SK-N-MC (cell line): Measurements from ENCODE around the gene MMADHC.
A peak's percentile ranks its signal among the peaks of the same experiment; 100 is the strongest.

Experiments used
- DNase-seq: peaks from one replicate; pipeline ENCODE4 v3.0.0-alpha.2; 2011; ENCODE audit warnings: low read depth, low spot score
- H3K27ac ChIP-seq: fragments of 200-600 bp; sonication (generic); 2 replicates; pipeline ENCODE4 v1.5.1; 2016; ENCODE audit warnings: mixed run types
- H3K36me3 ChIP-seq: fragments of 200-600 bp; sonication (generic); 2 replicates; pipeline ENCODE4 v1.6.1; 2017; ENCODE audit warnings: antibody characterized with exemption, low read length, mixed read lengths; ENCODE audit not compliant: insufficient read depth
- H3K4me3 ChIP-seq: fragments of 200-600 bp; sonication (generic); 2 replicates; pipeline ENCODE4 v1.5.1; 2016
- H3K9ac ChIP-seq: fragments of 200-600 bp; sonication (generic); 2 replicates; pipeline ENCODE4 v1.8.0; 2017; ENCODE audit warnings: mixed run types, mixed read lengths; ENCODE audit not compliant: insufficient read length
- H3K9me3 ChIP-seq: fragments of 200-600 bp; sonication (generic); 2 replicates; pipeline ENCODE4 v1.6.1; 2017; ENCODE audit warnings: low read depth, mild to moderate bottlenecking, antibody characterized with exemption, low read length, moderate library complexity, mixed read lengths
- EZH2 ChIP-seq: fragments of 200-600 bp; sonication (generic); IDR thresholded peaks from one replicate; pipeline ENCODE4 v1.6.1; 2017; ENCODE audit warnings: antibody characterized with exemption
- FOXP2 ChIP-seq: optimal IDR thresholded peaks from 2 replicates; pipeline ENCODE3; 2011; ENCODE audit warnings: mild to moderate bottlenecking, moderate library complexity; ENCODE audit not compliant: insufficient read depth; ENCODE audit errors: extremely low read length, control extremely low read depth
- POLR2AphosphoS5 ChIP-seq: IDR thresholded peaks from 2 replicates; pipeline ENCODE4 v1.6.1; 2012; ENCODE audit warnings: mild to moderate bottlenecking, low read depth, low read length, borderline replicate concordance

The MMADHC gene

DNA sequence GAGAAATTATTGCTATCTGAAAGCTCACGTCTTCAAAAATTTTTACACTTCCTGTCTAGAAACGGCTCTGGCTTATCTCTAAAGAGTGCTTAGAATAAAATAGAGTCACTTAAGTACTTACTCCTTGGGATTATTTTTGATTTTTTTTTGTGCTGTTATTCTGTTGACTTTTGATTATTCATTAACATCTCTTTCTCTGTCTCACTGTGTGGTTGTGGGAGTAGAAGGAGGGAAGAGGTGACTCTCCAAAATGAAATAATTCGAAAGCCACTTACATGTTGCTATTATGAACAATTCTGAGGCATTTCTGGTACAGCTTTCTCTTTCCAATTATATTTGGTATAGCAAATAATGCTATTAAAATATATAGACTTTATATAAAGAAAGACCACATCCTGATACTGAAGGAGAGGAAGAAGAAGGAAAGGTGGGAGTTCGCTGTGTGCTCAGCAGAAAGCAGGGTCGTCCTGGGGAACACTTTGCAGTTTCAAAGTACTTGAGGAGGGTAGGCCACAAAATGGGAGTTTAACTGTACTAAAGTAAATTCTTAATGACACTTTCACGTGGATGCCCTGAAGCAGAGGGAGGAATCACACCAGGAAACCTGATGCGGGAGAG, 9.6 kb upstream of the MMADHC start:
- no peak for TF ChIP-seq EZH2
- TF ChIP-seq POLR2AphosphoS5 = no peak
- no peak for TF ChIP-seq FOXP2
- H3K36me3 ChIP-seq = no peaks in the 10 kb centered on the region
- no peak overlapping the region for H3K4me3 ChIP-seq
- no peak overlapping the region for H3K27ac ChIP-seq
- no peak for DNase-seq
- no peaks in the 10 kb centered on the region; the same call in 1 of the 2 replicates for H3K9me3 ChIP-seq
- no peak overlapping the region for H3K9ac ChIP-seq

DNA sequence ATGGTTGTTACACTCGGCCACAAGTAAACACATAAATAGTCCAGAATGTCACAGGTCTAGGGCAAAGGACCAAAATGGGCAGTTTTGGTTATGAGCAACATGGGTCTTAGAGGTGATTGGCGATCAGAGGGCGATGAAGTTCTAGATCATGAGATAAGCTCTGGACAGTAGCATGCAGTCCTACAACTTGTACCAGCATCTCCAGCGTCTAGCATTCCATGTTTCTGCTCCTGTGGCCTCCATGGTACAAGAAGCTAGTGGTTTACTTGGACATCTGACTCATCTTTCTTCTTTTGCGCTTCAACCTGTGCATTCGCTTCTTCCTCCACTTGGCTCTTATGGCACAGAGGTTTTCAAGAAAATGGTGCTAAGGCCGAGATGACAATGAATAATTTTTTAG, 8.9 kb upstream of the MMADHC start:
- H3K9me3 ChIP-seq = no peaks in the 10 kb centered on the region
- H3K9ac ChIP-seq = no peak overlapping the region
- no peaks in the 10 kb centered on the region for H3K36me3 ChIP-seq
- H3K4me3 ChIP-seq = no peak overlapping the region
- DNase-seq = no peak
- H3K27ac ChIP-seq = no peak overlapping the region
- TF ChIP-seq EZH2 (no peak), FOXP2 (no peak), POLR2AphosphoS5 (no peak)

DNA sequence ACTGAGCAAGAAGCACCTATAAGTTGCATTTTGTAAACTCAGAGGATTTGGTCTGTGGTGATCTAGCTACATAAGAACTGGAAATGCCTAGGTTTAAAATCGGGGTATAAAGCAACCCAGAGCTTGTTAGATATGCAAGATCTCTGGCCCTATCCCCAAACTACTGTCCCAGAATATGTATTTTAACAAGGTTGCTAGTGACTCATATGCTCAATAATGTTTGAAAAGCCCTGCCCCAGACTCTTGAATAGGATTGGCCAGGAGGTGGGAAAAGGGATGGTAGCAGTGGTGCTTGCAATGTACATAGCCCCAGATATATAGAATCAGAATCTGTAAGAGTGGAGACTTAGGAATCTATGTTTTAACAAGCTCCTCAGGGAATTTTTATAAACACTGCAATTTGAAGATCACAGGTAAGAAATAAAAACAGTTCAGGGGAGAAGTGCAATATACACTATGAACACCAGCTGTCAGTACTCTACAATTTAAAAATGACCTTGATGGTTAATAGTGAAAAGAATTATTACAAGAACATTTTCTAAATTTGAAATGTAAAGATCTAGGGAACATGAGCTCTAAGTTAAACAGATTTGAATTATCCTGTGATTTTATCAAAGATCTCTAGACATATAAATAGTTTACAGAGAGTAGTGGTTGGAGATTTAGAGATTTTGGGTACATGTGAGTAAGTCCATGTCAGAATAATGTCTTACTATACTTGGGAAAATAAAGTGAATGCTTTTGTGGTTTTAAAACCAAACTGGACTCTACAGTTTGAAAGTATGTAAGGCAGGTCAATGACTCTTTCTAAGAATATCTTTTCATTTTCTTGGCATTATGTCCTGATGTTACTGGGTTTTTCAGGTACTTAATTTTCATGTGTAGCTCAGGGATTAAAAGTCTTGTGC, 7.7 kb upstream of the MMADHC start:
- no peaks in the 10 kb centered on the region for H3K9me3 ChIP-seq
- no peak overlapping the region for H3K4me3 ChIP-seq
- H3K27ac ChIP-seq = no peak overlapping the region
- no peaks in the 10 kb centered on the region for H3K36me3 ChIP-seq
- no peak overlapping the region for H3K9ac ChIP-seq
- no peak for DNase-seq
- TF ChIP-seq EZH2 (no peak), POLR2AphosphoS5 (no peak), FOXP2 (no peak)

DNA sequence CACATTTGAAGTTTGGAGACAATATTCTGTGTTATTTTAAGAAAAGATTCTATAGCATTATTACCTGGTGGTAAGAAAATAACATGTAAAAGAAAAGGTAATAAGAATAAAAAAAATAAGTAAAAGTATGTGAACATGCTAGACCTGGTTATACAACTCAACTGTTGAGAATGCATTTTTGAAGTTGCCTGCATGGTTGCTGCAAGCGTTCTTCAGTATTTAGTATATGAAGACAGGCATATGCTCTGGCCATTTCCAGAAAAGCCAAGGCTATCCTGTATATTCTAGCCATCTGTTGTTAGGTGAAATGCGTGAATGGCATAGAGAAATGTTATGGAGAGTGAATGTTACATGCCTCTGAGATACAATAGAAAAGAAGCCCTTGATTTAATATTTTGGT, 6.8 kb upstream of the MMADHC start:
- no peak for DNase-seq
- H3K27ac ChIP-seq = no peak overlapping the region
- H3K36me3 ChIP-seq = no peaks in the 10 kb centered on the region
- H3K9me3 ChIP-seq = no peaks in the 10 kb centered on the region
- H3K4me3 ChIP-seq = no peak overlapping the region
- no peak overlapping the region for H3K9ac ChIP-seq
- TF ChIP-seq EZH2 (no peak), FOXP2 (no peak), POLR2AphosphoS5 (no peak)

DNA sequence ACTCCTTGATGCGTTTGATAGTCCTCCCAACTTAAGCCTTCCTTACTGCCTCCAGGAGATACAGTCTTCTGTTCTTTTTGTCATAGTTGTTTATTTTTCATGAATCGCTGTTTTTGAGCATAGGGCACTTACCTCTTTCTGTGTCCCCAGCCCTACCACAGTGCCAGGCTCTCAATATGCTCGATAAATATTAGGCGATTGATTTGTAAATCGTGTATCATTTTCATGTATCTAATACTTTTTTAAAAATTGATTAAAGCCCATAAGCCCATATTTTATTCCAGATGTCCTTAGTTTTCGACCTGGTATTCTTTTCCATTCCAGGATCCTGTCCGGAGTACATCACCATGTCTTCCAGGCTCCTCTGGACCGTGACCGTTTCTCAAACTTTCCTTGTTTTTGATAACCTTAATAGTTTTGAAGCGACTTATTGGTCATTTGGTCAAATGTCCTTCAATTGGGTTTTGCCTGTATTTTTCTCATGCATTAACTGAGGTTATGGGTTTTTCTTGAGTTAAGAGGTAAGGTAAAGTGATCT, 444 bp upstream of the MMADHC start:
- H3K9me3 ChIP-seq = no peaks in the 10 kb centered on the region
- no peak overlapping the region for H3K27ac ChIP-seq
- TF ChIP-seq POLR2AphosphoS5 = no peak
- no peak for TF ChIP-seq FOXP2
- TF ChIP-seq EZH2 = no peak
- peak overlapping the region; percentile 92 for H3K9ac ChIP-seq
- no peak for DNase-seq
- peaks cover 26% of the 10 kb centered on the region for H3K36me3 ChIP-seq
- H3K4me3 ChIP-seq = peak overlapping the region; percentile 89

DNA sequence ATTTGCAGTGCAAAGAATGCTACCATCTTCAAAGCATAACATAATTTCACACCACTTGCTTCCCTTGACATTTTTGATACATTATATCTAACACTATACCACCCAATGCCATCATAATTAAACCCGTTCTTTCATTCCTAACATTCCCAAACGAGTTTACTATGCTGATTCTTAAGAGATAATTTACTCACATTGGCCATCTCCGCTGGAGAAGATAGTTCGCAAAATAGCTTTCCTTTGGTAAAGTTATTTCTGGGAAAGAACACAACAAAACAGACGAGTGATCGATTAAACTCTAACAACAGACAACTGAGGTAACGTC, 716 bp downstream of the MMADHC start:
- peak overlapping the region; percentile 92 for H3K9ac ChIP-seq
- H3K4me3 ChIP-seq = peak overlapping the region; percentile 89
- no peak for TF ChIP-seq EZH2
- no peak for TF ChIP-seq POLR2AphosphoS5
- TF ChIP-seq FOXP2 = no peak
- H3K27ac ChIP-seq = no peak overlapping the region; the same call in 1 of the 2 replicates
- no peak for DNase-seq
- no peaks in the 10 kb centered on the region for H3K9me3 ChIP-seq
- peaks cover 36% of the 10 kb centered on the region for H3K36me3 ChIP-seq

DNA sequence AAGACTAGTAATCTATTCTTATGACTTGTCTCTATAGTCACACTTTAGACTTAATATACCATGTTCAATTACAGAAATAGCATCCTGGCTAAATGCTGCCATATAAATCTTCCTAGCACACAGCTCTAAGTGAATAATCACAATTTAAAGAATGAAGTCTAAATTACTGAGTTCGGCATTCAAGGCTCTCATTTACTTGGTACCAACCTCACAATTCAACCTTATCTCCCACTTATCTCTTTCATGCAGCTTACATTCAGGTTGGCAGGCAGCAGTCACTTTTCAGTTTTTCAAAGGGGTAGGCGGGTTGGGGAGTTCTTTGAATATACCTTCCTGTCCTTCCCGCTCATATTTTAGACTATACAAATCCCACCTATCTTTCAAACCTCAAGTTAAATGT, 1.5 kb downstream of the MMADHC start:
- H3K9ac ChIP-seq = peak overlapping the region; percentile 92
- peaks cover 44% of the 10 kb centered on the region for H3K36me3 ChIP-seq
- no peak for DNase-seq
- no peak overlapping the region for H3K27ac ChIP-seq
- peak overlapping the region; percentile 89 for H3K4me3 ChIP-seq
- H3K9me3 ChIP-seq = no peaks in the 10 kb centered on the region
- TF ChIP-seq EZH2 (no peak), POLR2AphosphoS5 (no peak), FOXP2 (no peak)

DNA sequence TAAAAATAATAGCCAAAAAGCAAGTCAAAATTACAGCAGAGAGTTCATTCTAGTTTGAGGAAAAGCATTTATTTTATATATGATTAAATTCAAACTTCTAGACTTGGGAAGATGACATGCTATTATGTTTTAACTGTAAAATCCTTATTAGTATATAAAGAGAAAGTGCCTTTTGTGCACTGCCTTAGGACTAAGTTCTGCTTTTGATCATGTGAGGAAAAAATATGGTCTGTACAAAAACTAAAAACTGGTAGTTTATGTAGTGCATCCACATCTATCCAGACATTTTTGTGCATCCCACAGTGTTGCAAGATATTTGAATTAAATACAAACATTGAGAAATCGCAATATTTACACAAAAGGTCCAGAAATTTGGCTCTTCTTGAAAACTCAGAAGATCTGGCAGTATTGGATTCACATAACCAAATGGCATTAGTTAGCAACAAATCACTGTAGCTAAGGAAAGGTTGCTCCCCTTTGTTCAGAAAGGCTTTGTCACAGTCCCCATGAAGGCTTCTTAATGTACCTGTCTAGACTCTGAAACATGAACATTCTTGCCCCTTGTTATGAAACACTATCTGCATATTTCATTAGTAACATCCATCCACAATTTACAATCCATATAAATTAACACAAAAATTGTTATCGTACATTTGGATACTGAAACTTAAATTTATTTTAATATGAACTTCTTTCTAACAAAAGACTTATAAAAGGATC, 2.2 kb downstream of the MMADHC start:
- peak overlapping the region; percentile 89 for H3K4me3 ChIP-seq
- no peak for DNase-seq
- H3K36me3 ChIP-seq = peaks cover 51% of the 10 kb centered on the region
- no peak overlapping the region for H3K27ac ChIP-seq
- no peaks in the 10 kb centered on the region for H3K9me3 ChIP-seq
- no peak for TF ChIP-seq POLR2AphosphoS5
- TF ChIP-seq EZH2 = no peak
- no peak overlapping the region for H3K9ac ChIP-seq
